DMS153 (cell line): Measurements from ENCODE around the gene KRTAP5-5.
"Not testable (repeated sequence)": the region's sequence is repeated elsewhere in the genome, so short reads cannot be mapped to it uniquely, and the experiment has no call there.

Source experiments
- DNase-seq: peaks from one replicate; lab custom pipeline; 2025; lab: John Stamatoyannopoulos, UW

KRTAP5-5 gene

GRCh38 chr11:1607156-1607845 lies 22.3 kb upstream of the KRTAP5-5 start:
- not testable (repeated sequence) for DNase-seq

GRCh38 chr11:1607901-1608300 lies 21.7 kb upstream of the KRTAP5-5 start:
- not testable (repeated sequence) for DNase-seq

- DNase-seq, result no peak
Measured at GRCh38 chr11:1608363-1608762, 21.2 kb upstream of the KRTAP5-5 start, which contains the start of gene KRTAP5-3. KRTAP5-3 (minus strand) TSS chr11:1608463; CDS start chr11:1608385, 78 bp downstream.

GRCh38 chr11:1618231-1618630 lies 11.3 kb upstream of the KRTAP5-5 start:
- DNase-seq, result no peak

- no peak for DNase-seq
Measured at GRCh38 chr11:1619449-1619848, 10.1 kb upstream of the KRTAP5-5 start.

GRCh38 chr11:1622086-1622485 lies 7.5 kb upstream of the KRTAP5-5 start, which contains the start of gene KRTAP5-4:
KRTAP5-4 (minus strand) TSS chr11:1622138; CDS start chr11:1622093, 45 bp downstream.
- no peak for DNase-seq

- no peak for DNase-seq
Measured at GRCh38 chr11:1623716-1624115, 5.9 kb upstream of the KRTAP5-5 start.

- DNase-seq, result no peak
Measured at GRCh38 chr11:1624621-1625020, 5.0 kb upstream of the KRTAP5-5 start.

GRCh38 chr11:1625541-1625940 lies 4.0 kb upstream of the KRTAP5-5 start:
- DNase-seq, result no peak

GRCh38 chr11:1628506-1629325 lies 859 bp upstream of the KRTAP5-5 start:
- peak; percentile 53 for DNase-seq

- DNase-seq, result no peak
Measured at GRCh38 chr11:1630271-1630670, 696 bp downstream of the KRTAP5-5 start.

- no peak for DNase-seq
Measured at GRCh38 chr11:1631066-1631568, 1.5 kb downstream of the KRTAP5-5 start.

- DNase-seq, result peak; percentile 65
Measured at GRCh38 chr11:1632053-1632714, 2.6 kb downstream of the KRTAP5-5 start.

GRCh38 chr11:1633864-1634263 lies 4.3 kb downstream of the KRTAP5-5 start:
- DNase-seq, result no peak

GRCh38 chr11:1636291-1636950 lies 6.8 kb downstream of the KRTAP5-5 start:
- DNase-seq, result no peak

- no peak for DNase-seq
Measured at GRCh38 chr11:1637628-1638027, 8.1 kb downstream of the KRTAP5-5 start.

- no peak for DNase-seq
Measured at GRCh38 chr11:1638344-1638743, 8.8 kb downstream of the KRTAP5-5 start.

GRCh38 chr11:1639102-1639620 lies 9.6 kb downstream of the KRTAP5-5 start:
- DNase-seq, result peak; percentile 98

- no peak for DNase-seq
Measured at GRCh38 chr11:1639666-1640065, 10.1 kb downstream of the KRTAP5-5 start.

- peak; percentile 95 for DNase-seq
Measured at GRCh38 chr11:1640076-1640946, 10.7 kb downstream of the KRTAP5-5 start.

GRCh38 chr11:1641096-1641495 lies 11.5 kb downstream of the KRTAP5-5 start:
- DNase-seq, result no peak
